NCI-H146 treated with DMSO at 0.1 percent for 48 hours (cell line): Measurements from ENCODE around the gene LITAF.
"Not testable (repeated sequence)": the region's sequence is repeated elsewhere in the genome, so short reads cannot be mapped to it uniquely, and the experiment has no call there.

Experiments used
- DNase-seq: peaks from one replicate; lab custom pipeline; 2025; ENCODE audit not compliant: unreplicated experiment; lab: John Stamatoyannopoulos, UW

The LITAF gene

DNA sequence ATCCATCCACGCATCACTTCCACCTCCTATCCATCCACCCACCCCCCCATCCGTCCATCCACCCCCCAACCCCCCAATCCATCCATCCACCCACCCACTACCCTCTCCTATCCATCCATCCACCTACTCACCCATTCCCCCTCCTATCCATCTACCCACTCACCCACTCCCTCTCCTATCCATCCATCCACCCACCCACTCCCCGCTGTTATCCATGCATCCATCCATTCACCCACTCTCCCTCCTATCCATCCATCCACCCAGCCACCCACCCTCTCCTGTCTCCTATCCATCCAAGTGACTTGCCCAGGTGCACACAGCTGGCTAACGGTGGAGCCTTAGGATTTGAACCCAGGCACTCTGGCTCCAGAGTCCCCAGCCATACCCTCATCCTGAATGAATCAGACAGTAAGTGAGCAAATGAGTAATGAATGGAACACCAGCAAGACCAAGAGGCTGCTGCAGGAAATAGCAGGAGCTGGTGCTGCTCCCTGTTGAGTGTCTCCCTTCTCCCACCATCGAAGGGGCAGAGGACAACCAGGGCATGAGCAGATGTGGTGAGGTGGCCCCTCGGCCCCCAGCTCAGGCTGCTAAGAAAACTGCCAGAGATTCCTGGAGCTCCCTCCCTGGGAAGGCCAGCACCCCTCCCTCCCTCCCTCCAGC is 62.5 kb downstream of the LITAF start:
- no peak for DNase-seq

DNA sequence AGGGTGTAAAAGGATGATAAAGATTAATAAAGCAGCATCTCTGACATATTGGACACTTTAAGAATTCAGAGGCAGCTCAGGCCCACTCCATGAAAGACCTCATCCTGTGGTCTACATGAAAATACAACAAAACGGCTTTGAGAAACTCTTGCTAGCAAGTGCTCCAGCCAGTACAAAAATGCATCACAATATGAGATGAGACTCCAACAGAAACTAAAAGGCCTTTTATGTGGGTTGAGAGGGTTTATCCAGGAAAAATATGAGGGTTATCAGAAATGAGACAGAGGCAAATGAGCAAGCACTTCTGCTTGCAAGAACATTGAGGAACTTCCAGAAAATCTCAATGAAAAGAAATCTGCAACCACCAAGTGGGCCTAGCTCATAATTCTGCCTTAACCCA is 65.7 kb downstream of the LITAF start:
- no peak for DNase-seq

DNA sequence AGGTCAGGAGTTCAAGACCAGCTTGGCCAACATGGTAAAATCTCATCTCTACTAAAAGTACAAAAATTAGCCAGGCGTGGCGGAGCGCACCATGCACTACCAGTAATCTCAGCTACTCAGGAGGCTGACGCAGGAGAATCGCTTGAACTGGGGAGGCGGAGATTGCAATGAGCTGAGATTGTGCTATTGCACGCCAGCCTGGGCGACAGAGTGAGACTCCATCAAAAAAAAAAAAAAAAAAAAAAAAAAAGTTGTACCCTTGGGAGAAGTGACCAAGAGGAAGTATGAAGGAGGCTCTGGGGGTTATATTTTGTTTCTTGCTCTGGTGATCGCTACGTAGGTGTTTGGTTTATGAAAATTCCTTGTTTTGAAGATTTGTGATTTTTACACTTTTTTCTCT is 66.3 kb downstream of the LITAF start:
- DNase-seq: no peak

DNA sequence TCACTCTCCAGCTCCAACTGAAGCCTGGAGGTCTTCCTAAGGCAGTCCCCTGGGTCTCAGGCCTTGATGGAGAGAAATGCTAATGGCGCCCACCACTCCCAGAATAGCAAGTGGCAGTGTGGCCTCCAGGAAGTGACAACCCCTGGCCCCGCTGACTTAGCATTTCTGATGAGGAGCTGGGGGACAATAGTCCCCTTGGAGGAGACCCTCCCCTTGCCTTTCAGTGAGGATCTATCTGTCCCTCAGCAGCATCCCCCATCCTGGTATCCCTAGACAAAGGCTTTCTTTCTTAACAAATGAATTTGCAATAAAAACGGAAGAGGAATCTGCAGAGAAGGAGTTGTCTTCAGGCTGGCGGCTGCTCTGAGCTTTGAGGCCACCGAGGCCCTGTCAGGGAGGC is 68.8 kb downstream of the LITAF start:
- no peak for DNase-seq

DNA sequence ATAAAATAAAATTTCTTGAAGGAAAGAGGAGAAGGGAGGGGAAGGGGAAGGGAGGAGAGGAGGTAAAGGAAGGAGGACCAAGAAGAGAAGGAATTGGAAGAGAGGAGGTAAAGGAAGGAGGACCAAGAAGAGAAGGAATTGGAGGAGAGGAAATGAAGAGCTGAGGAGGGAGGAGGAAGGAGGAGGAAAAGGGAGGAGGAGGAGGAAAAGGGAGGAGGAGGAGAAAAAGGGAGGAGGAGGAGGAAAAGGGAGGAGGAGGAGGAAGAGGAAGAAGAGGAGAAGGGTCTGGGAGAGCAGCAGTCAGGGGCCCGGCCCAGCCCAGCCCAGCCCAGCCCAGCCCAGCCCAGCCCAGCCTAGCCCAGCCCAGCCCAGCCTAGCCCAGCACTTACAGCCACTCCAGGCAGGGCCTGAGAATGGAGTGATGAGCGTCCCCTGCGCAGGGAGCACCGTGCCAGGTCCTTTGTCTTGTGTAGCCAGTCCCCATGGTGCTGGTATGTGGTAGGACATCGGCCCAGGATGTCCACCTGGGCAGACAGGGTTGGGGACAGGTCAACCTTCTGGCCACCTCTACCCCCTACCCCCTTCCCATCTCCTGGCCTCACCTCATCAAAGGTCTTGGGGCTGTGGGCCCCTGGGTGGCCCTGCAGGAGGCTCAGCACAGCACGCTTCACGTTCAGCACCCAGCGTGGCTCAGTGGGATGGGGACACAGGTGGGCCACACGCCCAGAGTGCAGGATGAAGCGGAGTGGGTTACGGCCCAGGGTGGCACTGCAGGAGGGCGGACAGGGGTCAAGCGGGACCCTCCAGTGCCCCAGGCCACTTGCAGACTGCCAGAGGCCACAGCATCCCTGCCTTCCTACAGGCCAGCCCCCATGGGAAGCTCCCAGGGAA is 70.9 kb downstream of the LITAF start:
- DNase-seq: no peak

DNA sequence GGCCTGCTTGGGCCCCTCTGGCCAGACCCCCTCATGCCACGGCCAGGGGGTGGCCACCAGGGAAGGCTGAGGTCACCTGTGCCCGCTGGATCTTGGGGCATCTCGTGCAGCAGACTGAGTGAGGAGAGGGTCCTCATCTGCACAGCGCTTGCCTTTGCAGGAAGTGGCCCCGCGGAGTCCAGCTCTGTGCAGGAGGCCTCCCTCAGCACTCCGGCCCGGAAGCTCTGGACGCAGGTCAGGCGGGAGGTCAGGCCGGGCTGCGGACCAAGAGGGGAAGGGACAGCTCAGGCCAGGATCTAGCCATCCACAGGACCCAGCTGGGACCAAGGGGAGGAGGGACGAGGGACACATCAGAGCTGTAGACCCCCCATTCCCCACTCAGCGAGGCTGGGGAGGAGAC is 72.4 kb downstream of the LITAF start:
- no peak for DNase-seq

DNA sequence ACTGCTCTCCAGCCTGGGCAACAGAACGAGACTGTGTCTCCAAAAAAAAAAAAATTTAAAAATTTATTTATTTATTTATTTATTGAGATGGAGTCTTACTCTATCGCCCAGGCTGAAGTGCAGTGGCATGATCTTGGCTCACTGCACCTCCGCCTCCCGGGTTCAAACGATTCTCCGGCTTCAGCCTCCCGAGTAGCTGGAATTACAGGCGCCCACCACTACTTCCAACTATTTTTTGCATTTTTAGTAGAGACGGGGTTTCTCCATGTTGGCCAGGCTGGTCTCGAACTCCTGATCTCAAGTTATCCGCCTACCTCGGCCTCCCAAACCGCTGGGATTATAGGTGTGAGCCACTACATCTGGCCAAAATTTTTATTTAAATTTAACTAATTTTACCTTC is 73.4 kb downstream of the LITAF start:
- DNase-seq: not testable (repeated sequence)

DNA sequence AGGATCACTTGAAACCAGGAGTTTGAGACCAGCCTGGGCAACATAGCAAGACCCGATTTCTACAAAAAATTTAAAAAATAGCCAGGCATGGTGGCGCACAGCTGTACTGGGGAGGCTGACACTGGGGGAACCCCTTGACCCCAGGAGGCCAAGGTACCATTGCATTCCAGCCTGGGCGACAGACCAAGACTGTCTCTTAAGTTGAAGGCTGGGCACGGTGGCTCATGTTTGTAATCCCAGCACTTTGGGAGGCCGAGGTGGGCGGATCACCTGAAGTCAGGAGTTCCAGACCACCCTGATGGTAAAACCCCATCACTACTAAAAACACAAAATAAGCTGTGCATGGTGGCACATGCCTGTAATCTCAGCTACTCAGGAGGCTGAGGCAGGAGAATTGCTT is 74.9 kb downstream of the LITAF start:
- DNase-seq: no peak

DNA sequence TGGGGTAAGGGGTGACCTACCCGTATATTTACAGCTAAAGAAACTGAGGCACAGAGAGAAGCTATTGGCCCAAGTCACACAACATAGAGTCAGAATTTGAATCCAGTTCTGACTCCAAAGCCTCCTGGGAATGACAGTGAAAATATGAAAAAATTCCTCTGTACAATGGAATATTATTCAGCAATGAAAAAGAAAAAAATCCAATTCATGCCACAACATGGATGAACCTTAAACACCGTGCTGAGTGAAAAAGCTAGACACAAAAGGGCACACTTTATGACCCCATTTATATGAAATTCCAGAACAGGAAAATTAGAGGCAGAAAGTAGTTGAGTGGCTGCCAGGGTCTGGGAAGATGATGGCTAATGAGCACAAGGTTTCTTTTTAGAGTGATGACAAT is 75.4 kb downstream of the LITAF start:
- no peak for DNase-seq

DNA sequence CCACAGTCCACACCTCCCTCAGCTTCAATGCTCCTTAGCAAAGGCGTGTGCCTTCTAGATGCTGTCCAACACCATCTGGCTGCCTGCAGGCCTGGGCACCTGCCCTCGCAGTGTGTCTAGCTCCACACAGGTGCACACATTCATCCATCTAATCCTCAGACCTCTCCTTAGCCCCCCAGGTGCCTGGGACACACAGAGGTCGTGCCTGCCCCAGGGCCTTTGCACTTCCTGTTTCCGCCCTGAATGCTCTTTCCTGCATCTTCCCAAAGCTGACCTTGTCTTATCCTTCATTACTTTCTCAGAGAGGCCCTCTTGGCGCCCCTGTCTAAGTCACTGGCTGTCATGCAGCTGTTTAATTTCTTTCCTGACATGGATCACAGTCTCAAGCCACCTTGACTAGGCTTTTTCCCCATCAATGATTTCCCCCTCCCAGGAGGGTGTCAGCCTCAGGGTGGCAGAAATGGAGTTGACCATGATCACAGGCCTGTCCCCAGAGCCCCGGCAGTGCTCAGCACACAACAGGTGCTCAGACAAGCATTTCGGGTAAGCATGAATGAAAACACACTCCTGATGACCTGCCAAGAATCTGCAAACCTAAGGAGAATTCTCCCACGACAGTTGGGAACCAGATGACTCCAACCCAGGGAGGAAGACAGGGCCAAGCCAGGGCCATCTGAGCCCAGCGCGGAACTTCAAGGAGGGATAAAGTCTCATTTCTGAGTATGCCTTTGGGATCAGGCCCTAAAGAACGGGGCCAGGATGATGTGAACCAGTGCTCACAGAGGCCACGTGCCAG is 76.3 kb downstream of the LITAF start:
- DNase-seq: no peak

DNA sequence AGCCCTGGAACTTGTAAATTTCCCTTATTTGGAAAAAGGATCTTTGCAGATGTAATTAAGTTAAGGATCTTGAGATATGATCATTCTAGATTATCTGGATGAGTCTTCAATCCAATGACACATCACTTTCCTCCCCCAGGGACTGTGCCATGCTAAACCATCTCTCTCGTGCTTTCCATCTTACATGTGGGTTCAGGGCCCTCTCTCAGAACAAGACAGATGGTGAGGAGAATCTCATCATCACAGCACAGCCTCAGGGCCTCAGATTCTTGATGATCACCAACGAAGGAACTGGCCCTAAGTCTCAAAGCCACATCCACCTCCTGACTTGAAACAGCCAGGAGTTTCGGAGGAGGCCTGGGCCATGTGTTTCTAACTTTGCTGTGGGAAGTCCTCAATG is 78.7 kb downstream of the LITAF start:
- no peak for DNase-seq

DNA sequence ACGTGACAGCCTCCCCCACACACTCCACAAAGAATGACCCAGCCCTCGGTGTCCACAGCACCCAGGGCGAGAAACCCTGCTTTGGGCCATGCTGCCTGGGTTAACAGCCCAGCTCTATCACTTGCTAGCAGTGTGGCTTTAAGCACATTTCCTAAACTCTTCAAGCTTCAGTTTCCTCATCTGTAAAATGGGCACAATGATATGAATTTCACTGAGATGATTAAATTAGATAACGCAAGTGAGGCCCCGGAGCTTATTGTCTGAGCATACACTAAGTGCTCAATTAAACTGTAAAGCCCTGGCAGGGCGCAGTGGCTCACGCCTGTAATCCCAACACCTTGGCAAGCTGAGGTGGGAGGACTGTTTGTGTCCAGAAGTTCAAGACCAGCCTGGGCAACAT is 79.4 kb downstream of the LITAF start:
- no peak for DNase-seq

DNA sequence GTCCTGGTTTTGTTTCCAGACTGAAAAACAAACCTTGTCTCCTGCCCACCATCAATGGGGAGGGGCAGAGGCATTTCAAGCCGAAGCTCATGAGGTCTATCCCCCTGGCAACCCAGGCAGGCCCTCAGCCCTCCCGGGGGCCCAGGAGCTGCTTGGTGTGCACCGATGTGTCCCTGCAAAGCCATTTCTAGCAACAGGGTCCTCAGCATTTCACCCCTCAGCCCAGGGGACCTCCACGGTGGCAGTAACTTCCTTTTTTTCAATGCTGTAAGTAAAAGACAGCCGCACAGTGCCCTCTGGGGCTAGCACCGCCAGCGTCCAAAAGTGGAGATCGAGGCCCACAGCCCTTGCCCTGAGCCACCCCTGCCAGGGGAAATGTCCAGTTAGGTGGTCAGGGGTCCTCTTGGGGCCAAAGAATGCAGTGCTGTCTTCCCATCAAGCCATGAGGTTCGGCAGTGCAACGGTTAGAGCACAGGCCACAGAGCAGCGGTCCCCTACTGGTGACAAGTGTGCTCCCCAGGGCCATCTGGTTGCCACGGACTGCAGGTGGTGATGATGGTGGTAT is 79.9 kb downstream of the LITAF start:
- DNase-seq: no peak

DNA sequence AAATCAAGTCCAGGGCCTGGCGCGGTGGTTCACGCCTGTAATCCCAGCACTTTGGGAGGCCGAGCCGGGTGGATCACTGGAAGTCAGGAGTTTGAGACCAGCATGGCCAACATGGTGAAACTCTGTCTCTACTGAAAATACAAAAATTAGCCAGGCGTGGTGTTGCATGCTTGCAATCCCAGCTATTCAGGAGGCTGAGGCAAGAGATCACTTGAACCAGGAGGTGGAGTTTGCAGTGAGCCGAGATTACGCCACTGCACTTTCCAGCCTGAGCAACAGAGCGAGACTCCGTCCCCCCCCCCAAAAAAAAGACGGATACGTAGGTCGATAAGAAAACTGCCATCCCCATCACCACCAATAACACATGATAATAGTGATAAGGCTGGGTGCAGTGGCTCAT is 82.5 kb downstream of the LITAF start:
- DNase-seq: not testable (repeated sequence)

DNA sequence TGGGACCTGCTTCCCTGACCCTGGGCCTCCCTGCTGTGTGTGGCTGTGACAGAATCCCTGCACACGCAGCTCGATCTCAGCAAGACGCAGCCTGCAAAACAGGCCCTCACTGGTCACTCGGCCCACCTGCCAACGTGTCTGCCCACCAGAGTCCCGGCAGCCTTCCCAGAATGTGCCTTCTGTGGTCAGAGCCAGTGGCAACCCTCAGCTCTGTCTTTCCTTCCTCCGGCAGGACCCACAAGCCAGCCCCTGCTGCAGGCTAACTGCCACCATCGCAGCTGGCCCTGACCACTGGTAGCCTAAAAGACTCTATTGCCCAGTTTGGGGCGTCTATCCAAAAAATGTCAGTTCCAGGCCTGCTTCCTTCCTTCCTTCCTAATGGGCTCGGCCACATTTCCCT is 83.2 kb downstream of the LITAF start:
- no peak for DNase-seq

DNA sequence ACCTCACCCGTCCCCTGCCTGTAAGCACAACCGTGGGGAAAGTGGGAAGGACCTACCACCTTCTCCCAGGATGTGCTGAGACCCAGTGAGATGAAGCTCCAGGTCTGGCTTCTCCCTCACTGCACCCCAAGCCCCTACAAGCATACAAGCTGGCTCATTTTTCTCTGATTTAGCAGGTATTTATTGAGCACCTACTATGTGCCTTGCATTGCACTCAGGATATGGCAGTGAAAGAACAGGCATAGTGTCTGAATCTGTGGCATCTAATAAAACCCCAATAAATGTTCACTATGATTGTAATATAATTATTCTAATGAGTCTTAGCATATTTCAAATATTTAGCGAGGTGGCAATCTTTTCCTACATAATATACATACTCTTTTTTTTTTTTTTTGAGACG is 84.5 kb downstream of the LITAF start:
- DNase-seq: no peak

DNA sequence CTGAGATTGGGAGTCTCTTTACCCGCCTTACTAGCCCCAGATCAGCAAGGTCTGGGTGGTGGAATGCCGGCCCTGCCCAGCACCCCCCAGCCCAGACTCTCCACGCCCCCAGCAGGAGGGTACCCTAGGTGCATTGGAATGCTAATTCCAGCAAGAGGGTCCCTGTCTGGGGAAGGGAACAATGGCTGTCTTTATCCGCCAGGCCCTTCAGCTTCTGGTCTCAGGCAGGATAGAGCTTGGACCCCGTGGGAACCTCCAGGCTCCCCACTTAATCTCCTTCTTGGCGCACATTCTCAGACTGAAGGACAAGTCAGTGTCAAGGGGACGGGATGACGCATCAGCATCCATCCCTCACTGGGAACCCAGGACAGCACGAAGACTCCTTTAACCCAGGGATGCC is 85.1 kb downstream of the LITAF start:
- no peak for DNase-seq

DNA sequence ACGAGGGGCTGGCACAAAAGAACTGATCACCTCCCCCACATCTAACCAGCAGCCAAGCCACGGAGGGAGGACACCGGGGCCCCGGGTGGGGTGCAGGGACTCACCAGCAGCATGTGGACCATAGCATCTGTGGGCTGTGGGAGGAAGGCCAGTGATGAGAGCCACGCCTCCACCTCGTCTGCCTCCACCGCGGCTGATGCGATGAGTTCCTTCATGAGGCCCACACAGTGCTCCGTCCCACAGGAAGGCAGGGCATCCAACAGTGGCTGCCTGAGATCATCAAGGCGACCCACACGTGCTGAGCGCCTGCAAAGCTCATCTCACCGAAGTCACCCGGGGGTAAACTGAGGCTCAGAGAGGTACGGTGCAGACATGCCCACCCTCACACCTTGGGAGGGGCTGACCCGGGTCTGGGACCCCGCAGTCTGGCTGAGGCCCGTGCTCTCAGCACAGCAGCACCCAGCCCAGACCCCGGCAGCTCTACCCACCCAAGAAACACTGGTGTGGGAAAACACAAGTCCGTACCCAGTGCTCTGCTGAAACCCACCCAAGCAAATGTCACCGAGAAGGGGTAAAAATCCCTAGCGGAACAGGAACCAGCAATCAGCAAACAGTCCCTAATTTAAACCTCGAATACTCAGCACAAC is 85.9 kb downstream of the LITAF start:
- DNase-seq: no peak

DNA sequence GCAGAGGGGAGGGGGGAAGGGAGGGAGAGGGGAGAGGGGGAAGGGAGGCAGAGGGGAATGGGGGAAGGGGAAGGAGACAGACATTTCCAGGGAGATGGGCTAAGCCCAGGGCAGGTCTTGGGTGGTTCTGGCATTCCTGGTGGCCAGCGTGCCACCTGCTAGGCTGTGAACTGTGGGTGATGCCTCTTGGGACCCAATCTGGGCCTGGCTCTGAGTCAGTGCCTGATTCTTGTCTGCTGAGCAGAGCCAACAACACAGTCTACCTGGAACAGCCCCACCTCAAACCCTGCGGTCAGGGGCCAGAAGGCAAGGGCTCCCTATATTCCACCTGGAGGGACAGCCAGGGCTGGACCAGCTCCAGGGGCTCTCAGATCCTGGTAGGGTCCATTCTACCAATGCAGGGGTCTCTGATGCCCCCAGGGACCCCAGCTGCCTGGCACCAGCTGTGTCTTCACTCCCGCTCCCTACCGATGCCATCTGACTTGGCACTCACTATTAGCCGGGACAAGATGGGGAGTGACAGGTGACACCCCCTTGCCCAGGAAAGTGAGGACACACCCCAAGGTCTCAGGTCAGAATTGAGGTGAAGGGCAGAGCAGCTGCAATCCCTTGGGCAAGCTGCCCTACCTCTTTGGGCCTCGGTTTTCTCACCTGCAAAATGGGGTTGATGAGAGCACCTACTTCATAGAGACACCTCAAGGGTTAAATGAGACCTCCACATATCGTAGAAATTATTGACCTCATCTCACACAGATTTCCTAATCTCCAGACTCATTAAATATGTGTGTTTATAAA is 87.2 kb downstream of the LITAF start:
- no peak for DNase-seq

DNA sequence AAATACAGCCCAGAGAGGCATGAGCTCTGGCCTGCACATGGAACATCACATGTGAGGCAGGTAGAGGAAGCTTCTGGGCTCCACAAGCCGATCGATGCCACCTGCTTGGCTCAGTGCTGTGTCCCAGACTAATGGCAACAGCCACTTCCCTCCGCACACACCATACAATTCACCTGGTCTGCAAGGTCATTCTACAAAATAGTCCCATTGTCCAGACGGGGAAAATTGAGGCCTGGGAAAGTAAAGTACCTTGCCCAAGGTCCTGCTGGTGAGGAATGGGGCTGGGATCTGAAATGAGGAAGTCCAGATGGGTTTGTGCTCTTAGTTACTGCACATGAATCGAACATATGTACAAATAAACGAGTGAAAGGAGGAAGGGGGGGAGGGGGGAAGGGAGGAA is 88.0 kb downstream of the LITAF start:
- DNase-seq: no peak
